ENCODE measurements around the gene MAST1. TPM values are rescaled to one million over a fixed set of nuclear protein-coding genes. Genes with fewer than 3 reads are reported as not detected.
A peak's percentile ranks its signal among the peaks of the same experiment; 100 is the strongest.
"Not testable (repeated sequence)": the region's sequence is repeated elsewhere in the genome, so short reads cannot be mapped to it uniquely, and the experiment has no call there.

The MAST1 gene
- total RNA-seq, 2 donors from 2014 or later = 0.42 to 1.4 TPM

GRCh38 chr19:12843328-12843727 is 5.0 kb downstream of the MAST1 start:
- intact Hi-C loops (cut with DNase I) = no loop called here
- DNase-seq = no peak

GRCh38 chr19:12843999-12844732 is 5.9 kb downstream of the MAST1 start:
- Histone ChIP-seq H3K36me3 (no peaks in the 10 kb centered on the region), H3K4me3 (no peak overlapping the region), H3K9me3 (no peaks in the 10 kb centered on the region), H3K27ac (no peak overlapping the region), H3K27me3 (peaks cover 7% of the 10 kb centered on the region), H3K4me1 (no peaks in the 10 kb centered on the region), H3K9ac (ENCODE audit: low read depth in 2 of 2, low read length in 2 of 2) (no peak overlapping the region)
- no peak for DNase-seq
- TF ChIP-seq CTCF (IDR thresholded peaks at IDR 0.05) = no peak
- intact Hi-C loops (cut with DNase I) = no loop called here

More at GRCh38 chr19:12843328-12843727, 5.0 kb downstream of the MAST1 start:
- Histone ChIP-seq H3K27me3 (peaks cover 15% of the 10 kb centered on the region), H3K4me3 (no peak overlapping the region), H3K9ac (ENCODE audit: low read depth in 2 of 2, low read length in 2 of 2) (no peak overlapping the region), H3K27ac (no peak overlapping the region), H3K9me3 (no peaks in the 10 kb centered on the region), H3K36me3 (no peaks in the 10 kb centered on the region), H3K4me1 (no peaks in the 10 kb centered on the region)
- TF ChIP-seq CTCF (IDR thresholded peaks at IDR 0.05) = no peak

- not testable (repeated sequence) for H3K36me3 ChIP-seq; H3K4me1 ChIP-seq; H3K9me3 ChIP-seq; DNase-seq; H3K9ac ChIP-seq (ENCODE audit: low read depth in 2 of 2, low read length in 2 of 2); H3K4me3 ChIP-seq; H3K27me3 ChIP-seq; H3K27ac ChIP-seq
- intact Hi-C loops (cut with DNase I) = loop anchor here (2.0 kb wide), 1 partner anchor 84 kb away; no protein-coding TSS in a partner anchor
These were observed 8.3 kb downstream of the MAST1 start for GRCh38 chr19:12846613-12847012.

GRCh38 chr19:12847159-12848139 is 9.1 kb downstream of the MAST1 start:
- H3K27me3 ChIP-seq = no peaks in the 10 kb centered on the region
- no peak overlapping the region for H3K27ac ChIP-seq
- peak overlapping the region in 1 of 2 donors; percentile 28 for H3K9ac ChIP-seq (ENCODE audit: low read depth in 2 of 2, low read length in 2 of 2)
- H3K4me3 ChIP-seq = no peak overlapping the region
- H3K4me1 ChIP-seq = no peaks in the 10 kb centered on the region
- intact Hi-C loops (cut with DNase I) = loop anchor here (2.0 kb wide), 1 partner anchor 85 kb away; no protein-coding TSS in a partner anchor
- DNase-seq = peak; percentile 86
- no peaks in the 10 kb centered on the region for H3K36me3 ChIP-seq
- peak; percentile 99 for TF ChIP-seq CTCF (IDR thresholded peaks at IDR 0.05)
- no peaks in the 10 kb centered on the region for H3K9me3 ChIP-seq

- H3K27ac ChIP-seq = no peak overlapping the region
- intact Hi-C loops (cut with DNase I) = no loop called here
These were observed 18.3 kb downstream of the MAST1 start for GRCh38 chr19:12856653-12857052.

More at GRCh38 chr19:12856653-12857052, 18.3 kb downstream of the MAST1 start:
- no peak for DNase-seq
- no peaks in the 10 kb centered on the region for H3K9me3 ChIP-seq
- H3K36me3 ChIP-seq = no peaks in the 10 kb centered on the region
- H3K27me3 ChIP-seq = no peaks in the 10 kb centered on the region
- H3K4me3 ChIP-seq = no peak overlapping the region
- no peak for TF ChIP-seq CTCF (IDR thresholded peaks at IDR 0.05)
- H3K9ac ChIP-seq (ENCODE audit: low read depth in 2 of 2, low read length in 2 of 2) = no peak overlapping the region
- no peaks in the 10 kb centered on the region for H3K4me1 ChIP-seq
